Cardiac muscle cell (in vitro differentiated cells and primary cell): ENCODE measurements around the gene UMAD1. TPM values are rescaled to one million over a fixed set of nuclear protein-coding genes. Genes with fewer than 3 reads are reported as not detected.

Source experiments
- DNase-seq, 2 donors: peaks; one replicate each; pipeline versions ENCODE4 v3.0.0 to v3.0.0-alpha.2; 2010 to 2017; ENCODE audit warnings: low read depth in 1 of 2, low spot score in 1 of 2
- H3K27ac ChIP-seq: fragments of 200-600 bp; sonication (generic); 2 replicates; pipeline ENCODE4 v1.5.1; 2016
- H3K27me3 ChIP-seq: fragments of 200-600 bp; sonication (generic); 2 replicates; pipeline ENCODE4 v1.6.0; 2016; ENCODE audit warnings: control low read depth
- H3K36me3 ChIP-seq: fragments of 200-600 bp; sonication (generic); 2 replicates; pipeline ENCODE4 v1.5.1; 2016; ENCODE audit warnings: control low read depth
- H3K4me1 ChIP-seq: fragments of 200-600 bp; sonication (generic); 2 replicates; pipeline ENCODE4 v1.8.1; 2017; ENCODE audit warnings: low read depth, mild to moderate bottlenecking, mixed run types
- H3K4me3 ChIP-seq: fragments of 200-600 bp; sonication (generic); 2 replicates; pipeline ENCODE4 v1.5.1; 2016; ENCODE audit warnings: mild to moderate bottlenecking
- H3K9me3 ChIP-seq: fragments of 200-600 bp; sonication (generic); 2 replicates; pipeline ENCODE4 v1.5.1; 2017; ENCODE audit warnings: low read depth, mild to moderate bottlenecking, control low read depth
- polyA plus RNA-seq: library from polyadenylated mRNA; unstranded; fragments of >200 nt; fragmentation: Nextera tagmentation; extraction: Ambion mirVana; gene quantifications from 2 replicates; pipeline ENCODE4 v1.2.1, GENCODE V29; 2016
- total RNA-seq: library from RNA; depleted of rRNA; stranded (reverse); fragments of >200 nt; gene quantifications from 2 replicates; pipeline ENCODE4 v1.2.3, GENCODE V29; 2016
- TF ChIP-seq, protein P1 (sequence below): IDR thresholded peaks from 2 replicates; pipeline ENCODE4 v1.5.1; 2012; ENCODE audit warnings: low read depth, mild to moderate bottlenecking, low read length

Gene UMAD1
- total and polyA plus RNA-seq, 2 experiments from 2014 or later: 8.2 to 12.9 TPM

DNA sequence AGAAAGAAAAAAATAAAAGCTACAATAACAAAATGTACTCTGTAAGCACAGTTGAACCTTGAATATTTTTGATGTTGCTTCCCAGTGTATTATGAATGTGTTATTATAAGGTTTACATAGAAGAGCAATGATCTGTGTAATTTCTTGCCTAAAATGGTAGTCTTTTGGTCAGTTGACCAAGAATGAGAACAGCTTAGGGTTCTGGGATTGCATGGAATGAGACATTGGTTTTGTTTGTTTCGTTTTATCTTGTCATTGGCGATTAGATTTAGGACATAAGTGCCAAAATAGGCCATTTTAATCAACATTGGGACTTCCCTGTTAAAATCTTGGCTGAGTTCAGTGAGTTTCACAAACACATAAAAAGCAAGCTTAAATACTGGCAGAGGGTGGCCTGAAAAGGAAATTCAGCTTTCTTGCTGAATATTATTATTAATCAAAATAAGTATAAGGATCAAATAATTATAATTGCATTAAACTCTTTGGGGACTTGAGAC lies 278.9 kb downstream of the UMAD1 start:
- Histone ChIP-seq H3K4me3 (no peak overlapping the region), H3K4me1 (no peaks in the 10 kb centered on the region), H3K36me3 (no peaks in the 10 kb centered on the region), H3K27ac (no peak overlapping the region), H3K27me3 (no peaks in the 10 kb centered on the region), H3K9me3 (no peaks in the 10 kb centered on the region)
- DNase-seq: no peak
- TF ChIP-seq, protein P1, sequence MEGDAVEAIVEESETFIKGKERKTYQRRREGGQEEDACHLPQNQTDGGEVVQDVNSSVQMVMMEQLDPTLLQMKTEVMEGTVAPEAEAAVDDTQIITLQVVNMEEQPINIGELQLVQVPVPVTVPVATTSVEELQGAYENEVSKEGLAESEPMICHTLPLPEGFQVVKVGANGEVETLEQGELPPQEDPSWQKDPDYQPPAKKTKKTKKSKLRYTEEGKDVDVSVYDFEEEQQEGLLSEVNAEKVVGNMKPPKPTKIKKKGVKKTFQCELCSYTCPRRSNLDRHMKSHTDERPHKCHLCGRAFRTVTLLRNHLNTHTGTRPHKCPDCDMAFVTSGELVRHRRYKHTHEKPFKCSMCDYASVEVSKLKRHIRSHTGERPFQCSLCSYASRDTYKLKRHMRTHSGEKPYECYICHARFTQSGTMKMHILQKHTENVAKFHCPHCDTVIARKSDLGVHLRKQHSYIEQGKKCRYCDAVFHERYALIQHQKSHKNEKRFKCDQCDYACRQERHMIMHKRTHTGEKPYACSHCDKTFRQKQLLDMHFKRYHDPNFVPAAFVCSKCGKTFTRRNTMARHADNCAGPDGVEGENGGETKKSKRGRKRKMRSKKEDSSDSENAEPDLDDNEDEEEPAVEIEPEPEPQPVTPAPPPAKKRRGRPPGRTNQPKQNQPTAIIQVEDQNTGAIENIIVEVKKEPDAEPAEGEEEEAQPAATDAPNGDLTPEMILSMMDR: no peak

DNA sequence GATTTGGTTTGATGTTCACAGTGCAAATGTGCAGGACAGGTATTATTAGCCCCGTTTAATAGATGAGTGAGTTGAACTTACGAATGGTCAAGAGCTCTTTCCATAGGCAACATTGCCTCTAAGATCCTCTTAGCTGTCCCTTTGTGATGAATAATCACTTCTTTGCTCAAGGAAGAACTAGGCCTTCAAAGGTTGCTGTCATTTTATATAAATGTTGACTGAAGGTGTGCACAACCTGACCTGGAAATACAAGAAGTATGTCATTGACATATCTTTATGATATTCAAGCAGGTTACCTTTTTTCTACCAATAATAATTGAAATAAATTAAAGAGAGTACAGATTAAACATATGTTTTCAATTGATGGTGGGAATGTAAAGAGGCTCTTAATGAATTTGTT lies 279.5 kb downstream of the UMAD1 start:
- H3K36me3 ChIP-seq: no peaks in the 10 kb centered on the region
- H3K4me1 ChIP-seq: no peaks in the 10 kb centered on the region
- no peaks in the 10 kb centered on the region for H3K9me3 ChIP-seq
- DNase-seq: no peak
- H3K27ac ChIP-seq: no peak overlapping the region
- TF ChIP-seq, protein P1: no peak
- no peaks in the 10 kb centered on the region for H3K27me3 ChIP-seq
- H3K4me3 ChIP-seq: no peak overlapping the region

DNA sequence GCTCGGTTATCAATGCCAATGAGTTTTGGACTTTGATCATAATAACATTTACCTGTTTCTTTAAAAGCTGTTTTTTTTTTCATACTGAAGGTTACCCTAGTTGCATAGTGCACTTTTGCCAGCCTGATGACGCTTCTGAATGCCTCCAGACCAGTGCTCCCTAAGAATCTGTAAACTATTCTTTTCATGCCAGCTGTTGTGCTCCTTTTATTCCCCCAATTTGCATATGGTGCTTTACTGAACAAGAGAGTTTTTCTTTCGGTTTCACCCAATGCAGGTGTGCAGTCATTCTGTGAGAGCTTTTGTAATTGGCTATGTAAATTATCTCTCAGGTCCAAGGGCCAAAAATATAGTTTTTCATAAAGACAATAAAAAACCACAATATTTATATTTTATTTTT lies 279.9 kb downstream of the UMAD1 start:
- no peak overlapping the region for H3K27ac ChIP-seq
- H3K36me3 ChIP-seq: no peaks in the 10 kb centered on the region
- DNase-seq: no peak
- H3K4me3 ChIP-seq: no peak overlapping the region
- no peaks in the 10 kb centered on the region for H3K4me1 ChIP-seq
- H3K27me3 ChIP-seq: no peaks in the 10 kb centered on the region
- TF ChIP-seq, protein P1: no peak
- H3K9me3 ChIP-seq: no peaks in the 10 kb centered on the region

DNA sequence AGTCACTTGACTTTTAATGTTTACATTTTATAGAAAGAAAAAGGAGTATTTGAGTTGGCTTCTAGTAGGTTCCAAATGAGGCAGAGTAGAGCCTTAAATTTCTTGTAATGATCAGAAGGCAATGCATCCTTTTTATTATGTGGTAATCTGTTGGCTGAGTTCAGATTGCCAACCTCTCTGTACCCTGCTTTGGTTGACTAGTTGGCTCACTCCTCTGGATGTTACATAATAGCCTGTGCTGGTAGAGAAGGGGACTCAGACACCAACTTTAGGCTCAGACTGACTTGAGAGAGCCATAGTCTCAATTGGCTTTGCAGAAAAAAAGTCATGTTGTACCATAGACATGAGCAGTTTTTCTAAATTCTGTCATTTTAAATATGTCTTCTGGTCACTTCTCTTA lies 281.3 kb downstream of the UMAD1 start:
- TF ChIP-seq, protein P1: no peak
- DNase-seq: no peak
- Histone ChIP-seq H3K9me3 (no peaks in the 10 kb centered on the region), H3K27ac (no peak overlapping the region), H3K27me3 (no peaks in the 10 kb centered on the region), H3K4me3 (no peak overlapping the region), H3K4me1 (no peaks in the 10 kb centered on the region), H3K36me3 (no peaks in the 10 kb centered on the region)

DNA sequence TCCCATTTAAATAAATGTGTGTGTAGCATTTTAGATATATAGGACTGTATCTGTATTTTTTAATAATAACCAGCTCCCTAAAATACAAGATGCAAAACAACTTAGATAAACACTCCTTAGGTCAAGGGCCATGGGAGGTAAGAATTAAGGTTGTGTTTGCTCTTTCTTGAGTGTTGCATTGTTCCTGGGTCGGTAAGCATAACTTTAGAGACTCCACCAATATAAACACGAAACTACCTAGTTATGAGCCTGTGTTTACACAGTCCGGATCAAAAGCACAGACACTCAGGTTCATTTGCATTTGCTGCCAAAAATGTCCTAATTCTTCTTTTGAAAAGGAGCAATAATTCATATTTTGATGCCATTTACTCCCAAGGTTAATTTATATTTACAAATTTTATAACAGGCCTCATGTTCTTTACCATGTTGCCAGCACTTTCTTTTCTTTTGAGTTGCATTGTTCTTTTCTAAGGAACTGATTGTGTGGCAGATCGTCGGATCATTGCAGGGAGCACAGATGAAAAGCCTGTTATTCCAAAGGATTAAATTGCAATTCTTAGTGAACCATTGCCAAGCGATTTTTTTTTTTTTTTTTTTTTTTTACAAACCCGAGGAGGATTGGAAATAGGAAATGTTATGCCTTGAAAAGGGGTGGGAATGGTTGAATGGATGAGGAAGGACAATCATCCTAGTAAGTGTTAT lies 282.3 kb downstream of the UMAD1 start:
- no peaks in the 10 kb centered on the region for H3K9me3 ChIP-seq
- no peak for DNase-seq
- no peaks in the 10 kb centered on the region for H3K27me3 ChIP-seq
- H3K27ac ChIP-seq: no peak overlapping the region
- H3K4me3 ChIP-seq: no peak overlapping the region
- H3K4me1 ChIP-seq: no peaks in the 10 kb centered on the region
- TF ChIP-seq, protein P1: no peak
- no peaks in the 10 kb centered on the region for H3K36me3 ChIP-seq
